SK-N-SH treated with all-trans-retinoic acid at 6 μM for 48 hours (cell line): ENCODE data around the gene TAMM41.

Experiments
- BACH2 ChIP-seq: fragments of 250-450 bp; sonication (Bioruptor Pico); IDR thresholded peaks from 2 replicates; pipeline ENCODE4 v1.9.0; 2021; ENCODE audit warnings: mild to moderate bottlenecking, borderline replicate concordance
- CSRNP3 ChIP-seq: fragments of 250-450 bp; sonication (Bioruptor Pico); IDR thresholded peaks from 2 replicates; pipeline ENCODE4 v1.5.1; 2021; ENCODE audit warnings: mild to moderate bottlenecking, moderate library complexity
- PATZ1 ChIP-seq: fragments of 250-450 bp; sonication (Bioruptor Pico); IDR thresholded peaks from 2 replicates; pipeline ENCODE4 v1.8.0; 2020; ENCODE audit warnings: mild to moderate bottlenecking, moderate library complexity, borderline replicate concordance
- POU6F1 ChIP-seq: fragments of 250-450 bp; sonication (Bioruptor Pico); IDR thresholded peaks from 2 replicates; pipeline ENCODE4 v1.8.0; 2021; ENCODE audit warnings: low read depth, mild to moderate bottlenecking, moderate library complexity, borderline replicate concordance
- ZFP30 ChIP-seq: fragments of 450-650 bp; formaldehyde crosslinking; IDR thresholded peaks from 2 replicates; pipeline ENCODE4 v1.5.0; 2022; ENCODE audit warnings: mild to moderate bottlenecking, moderate library complexity
- ZNF8 ChIP-seq: fragments of 450-650 bp; formaldehyde crosslinking; IDR thresholded peaks from 2 replicates; pipeline ENCODE4 v1.5.0; 2020; ENCODE audit warnings: mild to moderate bottlenecking, moderate library complexity

- no peak for TF ChIP-seq POU6F1 (CRISPR knock-in tag)
- no peak for TF ChIP-seq BACH2
- TF ChIP-seq PATZ1: no peak
- TF ChIP-seq ZNF8 (CRISPR knock-in tag): no peak
- TF ChIP-seq CSRNP3 (CRISPR knock-in tag): no peak
- no peak for TF ChIP-seq ZFP30 (CRISPR knock-in tag)
Measured at GRCh38 chr3:11774296-11774877, 72.3 kb downstream of the TAMM41 start.
